LNCAP (cell line): ENCODE measurements around the gene NTM.

Experiments
- TF ChIP-seq, protein P1 (sequence below): fragments of 450-650 bp; IDR thresholded peaks from 2 replicates; pipeline ENCODE4 v1.5.1; 2017; ENCODE audit warnings: mild to moderate bottlenecking

Gene NTM

GRCh38 chr11:132056689-132057088 lies 686.3 kb downstream of the NTM start:
- TF ChIP-seq, protein P1, sequence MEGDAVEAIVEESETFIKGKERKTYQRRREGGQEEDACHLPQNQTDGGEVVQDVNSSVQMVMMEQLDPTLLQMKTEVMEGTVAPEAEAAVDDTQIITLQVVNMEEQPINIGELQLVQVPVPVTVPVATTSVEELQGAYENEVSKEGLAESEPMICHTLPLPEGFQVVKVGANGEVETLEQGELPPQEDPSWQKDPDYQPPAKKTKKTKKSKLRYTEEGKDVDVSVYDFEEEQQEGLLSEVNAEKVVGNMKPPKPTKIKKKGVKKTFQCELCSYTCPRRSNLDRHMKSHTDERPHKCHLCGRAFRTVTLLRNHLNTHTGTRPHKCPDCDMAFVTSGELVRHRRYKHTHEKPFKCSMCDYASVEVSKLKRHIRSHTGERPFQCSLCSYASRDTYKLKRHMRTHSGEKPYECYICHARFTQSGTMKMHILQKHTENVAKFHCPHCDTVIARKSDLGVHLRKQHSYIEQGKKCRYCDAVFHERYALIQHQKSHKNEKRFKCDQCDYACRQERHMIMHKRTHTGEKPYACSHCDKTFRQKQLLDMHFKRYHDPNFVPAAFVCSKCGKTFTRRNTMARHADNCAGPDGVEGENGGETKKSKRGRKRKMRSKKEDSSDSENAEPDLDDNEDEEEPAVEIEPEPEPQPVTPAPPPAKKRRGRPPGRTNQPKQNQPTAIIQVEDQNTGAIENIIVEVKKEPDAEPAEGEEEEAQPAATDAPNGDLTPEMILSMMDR, result no peak

DNA sequence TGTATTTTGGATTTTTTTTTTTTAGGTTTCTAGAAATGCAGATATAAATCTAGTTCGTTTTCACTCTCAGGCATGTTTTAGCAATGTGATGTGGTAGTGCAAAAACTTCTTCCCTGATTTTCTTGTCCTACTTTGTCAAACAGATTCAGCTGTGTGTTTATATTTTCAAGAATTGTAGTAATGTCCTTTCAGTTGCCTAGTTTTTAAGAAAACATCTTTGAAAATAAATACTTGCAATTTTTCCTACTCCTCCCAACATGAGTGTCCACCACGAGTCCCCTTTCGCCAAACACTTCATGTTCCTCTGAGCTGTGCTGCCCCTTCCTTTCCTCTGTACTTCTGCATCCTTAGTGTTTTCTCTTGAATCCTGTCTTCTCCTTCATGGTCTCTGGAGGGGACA lies 686.9 kb downstream of the NTM start:
- TF ChIP-seq, protein P1, result no peak

DNA sequence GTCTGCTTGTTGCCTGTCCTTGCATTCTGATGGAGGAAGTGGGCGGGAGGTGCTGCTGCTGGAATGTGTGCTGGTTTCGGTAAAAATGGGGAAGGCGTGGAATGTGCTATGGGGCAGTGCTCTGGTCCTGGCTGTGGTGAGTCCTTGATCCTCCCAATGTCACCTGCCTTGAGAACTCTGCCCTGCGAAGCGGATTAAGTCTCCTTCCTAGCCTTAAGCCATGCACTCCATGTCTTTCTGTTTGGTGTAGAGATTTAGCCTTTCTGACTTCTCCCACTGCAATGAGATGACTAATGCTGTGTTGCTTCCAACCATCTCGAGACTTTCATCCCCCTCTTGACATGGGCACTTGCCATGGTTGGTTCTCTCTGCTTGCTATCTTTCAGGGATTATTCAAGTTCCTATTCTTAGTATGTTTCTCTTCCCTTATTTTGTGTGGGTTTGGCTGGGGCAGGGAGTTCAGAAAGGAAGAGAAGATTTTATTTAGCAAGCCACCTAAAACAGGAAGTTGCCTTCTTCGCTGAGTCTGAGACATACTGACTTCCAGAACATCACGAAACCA lies 687.9 kb downstream of the NTM start:
- TF ChIP-seq, protein P1, result no peak

- TF ChIP-seq, protein P1, result no peak
These were observed 690.2 kb downstream of the NTM start for GRCh38 chr11:132060567-132060966.

GRCh38 chr11:132062031-132062430 lies 691.6 kb downstream of the NTM start:
- TF ChIP-seq, protein P1, result no peak

DNA sequence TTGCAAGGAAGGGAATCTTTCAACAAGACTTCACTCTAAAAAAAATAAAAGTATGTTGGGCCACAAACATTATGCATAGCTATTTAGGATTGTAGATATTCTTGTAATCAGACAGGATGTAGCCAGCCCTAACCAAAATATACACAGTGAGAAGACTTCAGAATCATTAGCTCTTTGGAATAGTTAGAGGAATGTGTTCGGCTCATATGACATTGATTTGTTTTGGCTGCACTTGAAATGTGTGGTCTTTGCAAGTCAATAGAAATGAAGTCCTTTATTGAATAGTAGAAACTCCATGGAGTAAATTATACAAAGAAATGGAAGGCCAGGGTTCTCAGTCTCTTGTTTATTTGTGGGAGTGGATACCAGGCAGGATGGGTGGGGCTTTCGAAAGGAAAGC lies 692.1 kb downstream of the NTM start:
- TF ChIP-seq, protein P1, result no peak

DNA sequence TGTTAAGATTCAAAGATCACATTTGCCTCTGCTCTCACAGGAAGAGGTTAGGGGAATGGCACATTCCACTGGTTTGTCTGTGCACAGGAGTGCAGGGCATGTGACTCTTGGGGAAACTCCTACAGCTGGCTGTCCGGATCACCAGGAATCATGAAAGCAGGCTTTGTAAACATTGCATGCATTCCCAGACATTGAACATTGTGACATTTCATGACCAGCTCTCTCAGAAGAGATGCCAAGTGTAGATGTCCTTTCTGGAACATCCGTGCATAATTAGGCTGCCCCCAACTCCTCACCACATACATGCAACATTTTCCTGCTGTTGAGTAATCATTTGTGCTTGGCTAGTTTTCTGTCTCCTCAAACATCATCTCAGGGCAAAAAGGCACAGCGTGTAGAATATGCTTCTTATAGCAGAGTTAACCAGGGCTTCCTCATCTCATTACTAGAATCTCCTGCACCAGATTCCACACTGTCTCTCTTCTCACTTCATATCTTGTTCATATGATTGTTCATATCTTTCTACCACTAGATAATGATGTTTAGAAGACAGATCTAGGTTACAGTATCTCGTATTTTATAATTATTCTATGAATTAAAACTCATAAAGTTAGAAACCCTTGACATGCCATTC lies 694.7 kb downstream of the NTM start:
- TF ChIP-seq, protein P1, result no peak
